Stimulated activated naive CD8-positive, alpha-beta T cell treated with anti-CD3 and anti-CD28 coated beads, Interleukin-15, Interleukin-2, amounts not matched to agents 100 ng/mL and 50 ng/mL, for 24 hours (primary cell): ENCODE measurements around the gene KCNC2.
A peak's percentile ranks its signal among the peaks of the same experiment; 100 is the strongest.

ENCODE experiments used
- H3K27ac Mint-ChIP-seq: one replicate; pipeline ENCODE4 v1.8.0; 2021; ENCODE audit warnings: mild to moderate bottlenecking, mixed read lengths
- H3K27me3 Mint-ChIP-seq: one replicate; pipeline ENCODE4 v1.8.0; 2021; ENCODE audit warnings: mixed read lengths
- H3K36me3 Mint-ChIP-seq: one replicate; pipeline ENCODE4 v1.8.0; 2021; ENCODE audit warnings: low read depth, mixed read lengths
- H3K4me1 Mint-ChIP-seq: one replicate; pipeline ENCODE4 v1.8.0; 2021; ENCODE audit warnings: low read depth, mixed read lengths
- H3K4me3 Mint-ChIP-seq: one replicate; pipeline ENCODE4 v1.8.0; 2021; ENCODE audit warnings: mild to moderate bottlenecking, mixed read lengths
- H3K9me3 Mint-ChIP-seq: one replicate; pipeline ENCODE4 v1.8.0; 2021; ENCODE audit warnings: mixed read lengths

The KCNC2 gene

DNA sequence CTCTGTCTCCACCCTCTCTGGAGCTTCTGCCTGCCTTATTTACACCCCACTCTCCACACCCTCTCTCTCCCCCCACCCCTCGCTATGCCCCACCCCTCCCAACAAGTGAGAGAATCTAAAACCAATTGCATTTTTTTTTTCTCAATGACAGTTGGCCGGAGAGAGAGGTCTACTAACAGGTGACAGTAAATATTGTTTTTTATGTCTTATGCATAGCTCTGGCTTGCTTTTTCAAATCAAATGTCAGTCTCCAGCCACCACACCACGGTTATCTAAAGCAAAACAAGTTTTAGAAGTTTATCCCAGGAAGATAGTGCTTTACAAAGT is at the start of gene KCNC2:
KCNC2 (minus strand) TSS at position 28 of the 327 bp plus-strand sequence.
- no peak within 1 kb of the TSS for H3K27ac Mint-ChIP-seq
- peaks cover 68% of the 10 kb centered on the region for H3K27me3 Mint-ChIP-seq
- H3K4me1 Mint-ChIP-seq = no peaks in the 10 kb centered on the region
- no peak within 1 kb of the TSS for H3K4me3 Mint-ChIP-seq
- H3K9me3 Mint-ChIP-seq = no peaks in the 10 kb centered on the region
- no peaks in the 10 kb centered on the region for H3K36me3 Mint-ChIP-seq

DNA sequence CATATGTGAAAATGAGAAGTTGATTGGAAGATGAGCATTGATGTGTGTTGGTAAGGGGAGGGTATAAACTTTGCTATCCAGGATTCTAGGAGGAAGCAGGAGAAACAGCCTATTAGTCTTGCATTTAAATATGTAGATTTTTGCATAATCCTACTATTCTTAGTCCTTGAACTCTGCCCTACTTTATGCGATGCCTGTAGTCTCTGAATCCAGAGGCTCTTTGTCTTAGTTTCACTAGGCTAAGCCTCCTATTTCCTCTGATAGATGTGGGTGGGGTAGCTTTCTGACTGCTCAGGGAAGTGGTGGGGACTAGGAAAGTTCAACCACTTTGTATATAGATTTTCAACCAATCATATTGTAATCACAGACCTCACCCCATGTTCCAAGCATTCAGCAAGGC is 49.5 kb upstream of the KCNC2 start:
- peaks cover 7% of the 10 kb centered on the region for H3K4me1 Mint-ChIP-seq
- no peaks in the 10 kb centered on the region for H3K9me3 Mint-ChIP-seq
- no peaks in the 10 kb centered on the region for H3K27me3 Mint-ChIP-seq
- no peaks in the 10 kb centered on the region for H3K36me3 Mint-ChIP-seq
- H3K27ac Mint-ChIP-seq = no peak overlapping the region
- no peak overlapping the region for H3K4me3 Mint-ChIP-seq

DNA sequence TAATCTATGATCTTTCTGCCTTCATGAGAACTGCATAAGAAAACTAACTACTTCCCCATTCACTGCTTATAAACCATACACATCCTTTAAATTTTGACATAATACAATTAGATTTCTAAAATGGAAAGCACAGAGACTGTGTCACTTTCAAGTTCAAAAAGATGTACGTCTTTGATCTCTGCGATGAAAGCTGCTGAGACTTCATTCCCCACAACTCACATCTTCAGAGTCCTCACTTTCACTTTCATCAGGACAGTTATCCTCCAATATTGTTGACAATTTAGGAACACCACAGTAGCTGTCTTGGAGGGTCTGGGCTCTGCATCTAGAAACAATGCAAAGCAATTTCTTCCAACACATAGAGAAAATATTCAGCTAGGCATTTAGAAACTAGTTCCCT is 47.9 kb upstream of the KCNC2 start:
- no peaks in the 10 kb centered on the region for H3K36me3 Mint-ChIP-seq
- peak overlapping the region; percentile 15 for H3K4me3 Mint-ChIP-seq
- H3K27me3 Mint-ChIP-seq = no peaks in the 10 kb centered on the region
- no peaks in the 10 kb centered on the region for H3K9me3 Mint-ChIP-seq
- peaks cover 7% of the 10 kb centered on the region for H3K4me1 Mint-ChIP-seq
- peak overlapping the region; percentile 7 for H3K27ac Mint-ChIP-seq

DNA sequence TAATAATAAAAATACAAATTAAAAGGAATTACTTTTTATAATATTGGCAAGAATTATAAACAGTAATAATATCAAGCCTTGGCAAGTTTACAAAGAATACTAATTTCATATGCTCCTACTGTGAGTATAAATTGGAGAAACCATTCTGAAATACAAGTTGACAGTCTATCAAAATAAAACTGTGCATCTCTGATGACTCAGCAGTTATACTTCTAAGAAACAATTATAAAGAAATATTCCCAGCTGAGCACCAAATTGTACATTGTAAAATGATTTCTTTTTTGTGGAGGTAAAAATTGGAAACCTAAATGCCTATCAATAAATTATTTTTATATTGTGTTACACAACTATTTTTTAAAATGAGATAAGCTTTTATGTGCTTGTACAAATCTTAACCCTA is 35.5 kb upstream of the KCNC2 start:
- no peak overlapping the region for H3K27ac Mint-ChIP-seq
- H3K4me3 Mint-ChIP-seq = no peak overlapping the region
- no peaks in the 10 kb centered on the region for H3K27me3 Mint-ChIP-seq
- H3K9me3 Mint-ChIP-seq = peaks cover 4% of the 10 kb centered on the region
- H3K4me1 Mint-ChIP-seq = no peaks in the 10 kb centered on the region
- H3K36me3 Mint-ChIP-seq = no peaks in the 10 kb centered on the region

DNA sequence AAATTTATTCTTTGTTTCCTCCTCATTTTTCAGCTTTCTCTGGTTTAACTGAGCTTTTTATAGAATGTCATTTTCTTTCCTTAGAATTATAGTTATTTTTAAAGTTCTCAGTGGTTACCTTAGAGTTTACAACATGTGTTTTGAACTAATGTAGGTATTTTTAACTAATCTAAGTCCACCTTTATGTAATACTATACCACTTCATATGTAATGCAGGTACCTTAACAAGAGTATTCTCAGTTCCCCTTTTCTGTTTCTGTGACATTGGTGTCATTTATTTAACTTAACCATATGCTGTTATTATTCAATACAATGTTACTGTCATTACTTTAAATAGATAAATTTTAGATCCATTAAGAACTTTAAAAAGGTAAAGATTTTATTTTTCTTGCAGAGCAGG is 30.3 kb upstream of the KCNC2 start:
- no peaks in the 10 kb centered on the region for H3K27me3 Mint-ChIP-seq

DNA sequence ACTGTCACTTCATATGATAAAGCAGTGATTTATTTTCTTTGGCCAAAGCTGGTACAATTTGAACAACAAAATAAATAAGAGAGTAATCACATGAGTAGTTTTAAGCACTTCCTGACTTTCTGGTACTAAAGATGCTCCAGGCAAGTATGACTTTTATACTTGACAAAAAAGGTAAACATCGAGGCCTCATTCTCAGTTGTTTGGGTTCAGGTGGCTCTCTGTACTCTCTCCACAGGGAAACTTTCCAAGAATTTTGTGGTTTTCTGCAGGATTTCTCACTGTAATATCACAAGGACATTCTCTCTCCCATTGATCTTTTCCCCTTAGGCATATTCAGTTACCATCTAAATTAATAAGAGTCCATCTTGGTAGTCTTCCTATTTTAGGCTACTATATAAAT is 26.6 kb upstream of the KCNC2 start:
- peaks cover 10% of the 10 kb centered on the region for H3K9me3 Mint-ChIP-seq
- H3K27me3 Mint-ChIP-seq = peaks cover 3% of the 10 kb centered on the region
- no peaks in the 10 kb centered on the region for H3K36me3 Mint-ChIP-seq
- H3K27ac Mint-ChIP-seq = no peak overlapping the region
- no peaks in the 10 kb centered on the region for H3K4me1 Mint-ChIP-seq
- no peak overlapping the region for H3K4me3 Mint-ChIP-seq

More for the DNA sequence above, 30.3 kb upstream of the KCNC2 start:
- H3K9me3 Mint-ChIP-seq = peaks cover 4% of the 10 kb centered on the region
- H3K4me1 Mint-ChIP-seq = no peaks in the 10 kb centered on the region
- no peaks in the 10 kb centered on the region for H3K36me3 Mint-ChIP-seq
- no peak overlapping the region for H3K4me3 Mint-ChIP-seq
- no peak overlapping the region for H3K27ac Mint-ChIP-seq

DNA sequence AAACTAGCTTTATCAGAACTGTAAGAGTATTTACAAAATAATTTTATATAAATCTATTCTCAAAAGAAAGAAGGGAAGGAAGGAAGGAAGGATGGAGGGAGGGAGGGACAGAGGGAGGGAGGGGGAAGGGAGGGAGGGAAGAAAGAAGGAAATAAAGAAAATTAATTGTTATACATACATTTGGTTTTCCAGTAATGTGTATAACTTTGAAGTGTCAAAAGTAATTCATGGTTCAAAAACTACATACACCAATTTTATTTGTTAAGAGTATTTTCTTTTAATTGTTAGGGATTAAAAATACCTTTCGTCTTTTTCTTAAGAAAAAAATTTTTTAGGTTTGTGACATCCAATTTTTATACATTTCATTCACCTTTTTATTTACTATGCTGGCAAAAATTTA is 17.5 kb upstream of the KCNC2 start:
- Mint-ChIP-seq H3K27me3 (peaks cover 4% of the 10 kb centered on the region), H3K27ac (no peak overlapping the region), H3K4me3 (no peak overlapping the region), H3K9me3 (peaks cover 10% of the 10 kb centered on the region), H3K4me1 (no peaks in the 10 kb centered on the region), H3K36me3 (no peaks in the 10 kb centered on the region)

DNA sequence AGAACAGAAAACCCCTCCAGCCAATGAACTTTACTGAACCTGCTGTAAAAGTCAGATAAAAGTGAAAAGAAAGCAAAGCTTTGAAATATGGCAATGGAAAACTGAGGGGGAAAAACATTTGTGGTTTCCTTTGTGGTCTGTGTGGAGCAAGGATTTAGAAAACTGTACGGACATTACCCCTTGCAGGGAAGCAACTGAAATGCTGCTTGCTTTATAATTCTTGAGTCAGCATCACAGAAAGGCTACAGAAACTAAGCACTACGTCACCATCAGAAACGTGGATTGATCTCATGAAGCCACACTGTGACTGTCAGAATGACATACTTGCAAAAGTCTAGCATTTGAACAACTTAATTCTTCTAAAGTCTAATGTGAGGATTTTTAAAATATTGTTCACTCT is 2.4 kb upstream of the KCNC2 start:
- Mint-ChIP-seq H3K4me1 (no peaks in the 10 kb centered on the region), H3K27ac (no peak overlapping the region), H3K27me3 (peaks cover 47% of the 10 kb centered on the region), H3K36me3 (no peaks in the 10 kb centered on the region), H3K4me3 (no peak overlapping the region), H3K9me3 (no peaks in the 10 kb centered on the region)

DNA sequence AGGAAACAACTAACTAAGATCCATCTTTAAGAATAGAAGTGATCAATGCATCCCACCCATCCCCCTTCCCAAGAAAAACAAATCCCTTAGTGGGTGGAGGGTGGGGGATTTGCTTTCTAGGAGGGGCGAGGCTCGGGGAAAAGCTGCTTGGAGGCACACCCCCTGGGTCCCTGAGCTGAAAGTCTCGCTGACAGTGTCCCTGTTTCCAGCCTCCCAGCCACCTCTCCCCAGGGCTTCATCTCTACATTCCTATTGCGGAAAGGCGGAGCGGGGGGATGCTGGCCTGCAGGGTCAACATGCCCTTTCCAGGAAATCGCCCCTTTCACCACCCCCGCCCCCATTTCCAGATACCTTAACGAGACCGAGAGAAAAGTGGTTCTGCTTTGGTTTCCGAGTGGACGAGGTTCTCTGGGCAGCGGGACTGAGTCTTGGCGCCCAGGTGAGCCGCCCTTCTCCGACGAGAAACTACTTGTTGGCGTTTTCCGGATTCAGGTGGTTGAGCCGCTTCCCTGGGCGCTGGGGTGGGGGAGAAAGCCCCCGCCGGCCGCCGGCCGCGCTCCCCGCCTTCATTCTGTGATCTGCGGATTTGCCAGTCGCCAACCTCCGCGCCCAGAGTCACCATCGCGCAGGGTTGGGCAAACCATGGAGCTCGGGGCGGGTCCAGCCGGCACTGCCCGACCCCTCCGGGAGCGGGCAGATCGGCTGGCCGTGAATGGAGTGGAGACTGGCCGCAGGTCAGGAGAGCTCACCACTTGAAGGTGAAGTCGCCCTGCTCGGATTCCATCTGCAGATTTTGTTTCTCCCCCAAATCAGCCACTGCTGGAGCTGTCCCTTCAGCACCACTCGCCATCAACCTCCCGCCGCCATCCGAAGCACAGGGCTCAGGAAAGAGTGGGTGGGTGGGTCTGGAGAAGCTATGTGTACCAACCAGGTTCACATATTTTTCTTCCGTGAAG is 505 bp downstream of the KCNC2 start:
- H3K27me3 Mint-ChIP-seq = peaks cover 68% of the 10 kb centered on the region
- H3K4me1 Mint-ChIP-seq = no peaks in the 10 kb centered on the region

DNA sequence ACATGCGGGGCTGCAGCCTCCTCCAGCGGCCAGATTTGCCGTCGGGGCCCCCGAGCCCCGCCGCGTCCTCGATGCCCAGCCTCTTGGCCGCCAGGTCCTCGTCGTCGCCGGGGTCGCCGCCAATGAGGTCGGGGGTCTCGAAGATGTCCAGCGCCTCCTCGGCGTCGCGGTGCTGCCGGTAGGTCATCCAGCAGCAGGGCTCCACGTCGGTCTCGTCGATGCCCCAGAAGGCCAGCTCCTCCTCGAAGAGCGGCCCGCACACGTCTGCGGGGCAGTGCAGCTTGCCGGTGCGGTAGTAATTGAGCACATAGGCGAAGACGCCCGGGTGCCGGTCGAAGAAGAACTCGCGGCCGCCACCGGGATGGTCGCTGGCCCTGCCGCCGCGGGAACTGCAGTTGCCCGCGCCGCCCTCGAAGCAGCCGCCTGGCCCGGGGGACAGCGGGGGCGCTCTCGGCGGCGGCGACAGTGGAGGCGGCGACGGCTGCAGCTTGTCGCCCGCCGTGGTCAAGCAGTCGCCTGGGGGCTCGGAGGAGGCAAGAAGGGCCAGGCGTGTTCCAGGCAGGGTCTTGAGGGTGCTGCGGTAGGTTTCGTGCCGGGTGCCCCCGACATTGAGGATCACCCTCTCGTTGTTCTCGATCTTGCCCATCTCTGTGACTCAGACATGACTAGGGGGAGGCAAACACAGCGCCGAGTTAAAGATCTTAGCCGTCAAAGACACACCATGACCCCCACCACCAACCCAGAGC is 2.1 kb downstream of the KCNC2 start:
- Mint-ChIP-seq H3K4me1 (no peaks in the 10 kb centered on the region), H3K36me3 (no peaks in the 10 kb centered on the region), H3K27ac (no peak overlapping the region), H3K27me3 (peaks cover 68% of the 10 kb centered on the region), H3K4me3 (no peak overlapping the region), H3K9me3 (no peaks in the 10 kb centered on the region)

More for the DNA sequence above, 505 bp downstream of the KCNC2 start:
- Mint-ChIP-seq H3K9me3 (no peaks in the 10 kb centered on the region), H3K4me3 (no peak overlapping the region), H3K36me3 (no peaks in the 10 kb centered on the region), H3K27ac (no peak overlapping the region)

DNA sequence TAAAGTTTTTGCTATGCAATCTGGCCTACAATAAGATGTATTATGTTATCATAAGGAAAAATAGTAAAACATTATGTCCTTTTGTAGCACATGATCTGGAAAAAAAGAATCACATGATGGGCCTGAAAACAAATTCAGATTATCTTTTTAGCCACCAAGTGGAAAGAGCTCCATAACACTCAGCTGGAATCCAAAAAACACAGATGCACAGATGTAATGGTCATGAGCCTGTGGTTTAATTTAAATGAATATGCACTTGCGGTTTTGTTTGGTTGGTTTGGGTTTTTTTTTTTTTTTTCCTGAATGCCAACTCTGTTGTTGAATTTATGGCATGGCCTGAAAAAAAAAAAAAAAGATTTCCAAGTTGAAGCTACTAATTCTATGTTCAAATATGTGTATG is 4.1 kb downstream of the KCNC2 start:
- H3K4me1 Mint-ChIP-seq = peaks cover 8% of the 10 kb centered on the region
- no peaks in the 10 kb centered on the region for H3K36me3 Mint-ChIP-seq
- H3K27ac Mint-ChIP-seq = no peak overlapping the region
- no peaks in the 10 kb centered on the region for H3K9me3 Mint-ChIP-seq
- no peak overlapping the region for H3K4me3 Mint-ChIP-seq
- peaks cover 59% of the 10 kb centered on the region for H3K27me3 Mint-ChIP-seq

DNA sequence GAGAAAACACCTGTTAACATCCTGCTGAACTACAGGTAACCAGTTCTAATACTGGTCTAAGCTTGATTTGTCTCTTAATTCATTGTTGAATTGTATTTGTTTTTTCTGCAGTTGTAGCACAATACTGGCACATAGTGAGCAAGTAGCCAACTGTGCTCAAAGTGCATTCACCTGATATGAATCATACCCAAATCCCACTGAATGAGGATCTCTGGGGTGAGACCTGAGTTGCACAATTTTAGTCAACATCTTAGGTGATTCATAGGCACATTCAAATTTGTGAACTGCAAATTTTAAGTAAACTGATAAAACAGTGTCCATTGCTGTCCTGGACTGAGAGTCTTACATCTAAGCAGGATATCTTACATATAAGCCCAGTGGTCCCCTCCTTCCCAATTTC is 12.8 kb downstream of the KCNC2 start:
- H3K9me3 Mint-ChIP-seq = no peaks in the 10 kb centered on the region
- H3K36me3 Mint-ChIP-seq = no peaks in the 10 kb centered on the region
- peaks cover 8% of the 10 kb centered on the region for H3K4me1 Mint-ChIP-seq
- no peak overlapping the region for H3K4me3 Mint-ChIP-seq
- H3K27ac Mint-ChIP-seq = no peak overlapping the region
- H3K27me3 Mint-ChIP-seq = peaks cover 10% of the 10 kb centered on the region

DNA sequence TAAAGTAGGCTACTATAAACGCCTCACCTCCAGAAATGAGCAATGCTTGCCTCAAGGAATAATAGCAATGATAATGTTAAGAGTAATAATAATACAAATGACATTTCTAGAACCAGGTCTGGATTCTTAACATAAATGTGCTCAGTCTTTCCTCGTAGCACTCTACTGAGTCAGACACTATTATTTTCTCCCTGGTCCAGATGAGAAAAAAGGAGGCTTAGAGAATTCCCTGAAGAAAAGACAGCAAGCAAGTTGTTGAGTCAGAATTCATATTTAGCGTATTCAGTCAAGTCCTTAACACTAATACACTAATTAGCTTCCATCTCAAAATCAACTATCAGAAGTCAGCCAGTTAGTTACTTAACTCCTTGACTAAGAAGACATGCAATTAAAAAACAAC is 13.2 kb downstream of the KCNC2 start:
- peaks cover 9% of the 10 kb centered on the region for H3K27me3 Mint-ChIP-seq
- no peak overlapping the region for H3K27ac Mint-ChIP-seq
- H3K36me3 Mint-ChIP-seq = no peaks in the 10 kb centered on the region
- H3K4me3 Mint-ChIP-seq = no peak overlapping the region
- peaks cover 7% of the 10 kb centered on the region for H3K4me1 Mint-ChIP-seq
- no peaks in the 10 kb centered on the region for H3K9me3 Mint-ChIP-seq

DNA sequence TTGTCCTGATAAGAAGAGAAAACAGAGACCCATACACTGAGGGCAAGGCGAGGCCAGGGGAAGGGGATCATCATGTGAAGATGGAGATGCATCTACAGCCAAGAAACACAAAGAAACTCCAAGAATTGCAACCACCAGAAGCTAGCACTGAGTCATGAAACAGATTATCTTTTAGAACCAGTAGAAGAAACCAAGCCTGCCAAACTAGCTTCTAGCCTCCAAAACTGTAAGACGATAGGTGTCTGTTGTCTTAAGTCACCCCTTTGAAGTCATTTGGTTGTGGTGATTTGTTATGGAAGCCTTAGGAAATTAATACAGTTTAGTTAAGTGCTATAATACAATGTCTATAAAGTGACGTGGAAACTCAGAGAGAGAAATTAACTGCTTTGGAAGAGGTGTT is 15.4 kb downstream of the KCNC2 start:
- no peak overlapping the region for H3K27ac Mint-ChIP-seq
- no peaks in the 10 kb centered on the region for H3K9me3 Mint-ChIP-seq
- H3K27me3 Mint-ChIP-seq = peaks cover 6% of the 10 kb centered on the region
- H3K4me1 Mint-ChIP-seq = no peaks in the 10 kb centered on the region
- no peaks in the 10 kb centered on the region for H3K36me3 Mint-ChIP-seq
- H3K4me3 Mint-ChIP-seq = no peak overlapping the region

DNA sequence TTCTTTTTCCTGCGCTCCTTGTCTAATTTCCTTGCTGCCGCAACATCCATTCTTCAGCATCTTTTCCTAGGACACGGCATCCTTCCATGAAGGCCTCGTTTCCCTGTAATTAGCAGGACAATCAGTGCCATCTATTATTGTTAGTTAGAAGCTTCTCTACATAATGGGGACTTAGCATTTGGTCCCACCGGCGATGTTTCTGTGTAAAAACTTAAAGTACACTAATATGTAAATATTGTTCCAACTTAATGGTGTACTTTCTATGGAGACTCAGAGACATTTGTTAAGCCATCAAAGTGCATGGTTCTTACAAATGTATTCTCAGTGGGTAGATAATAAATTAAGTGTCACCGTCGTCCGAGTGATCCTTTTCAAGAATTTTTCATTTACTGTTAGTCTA is 17.4 kb downstream of the KCNC2 start:
- Mint-ChIP-seq H3K27ac (no peak overlapping the region), H3K9me3 (no peaks in the 10 kb centered on the region), H3K27me3 (peaks cover 2% of the 10 kb centered on the region), H3K4me1 (no peaks in the 10 kb centered on the region), H3K36me3 (no peaks in the 10 kb centered on the region), H3K4me3 (no peak overlapping the region)
